Osteoblast (primary cell): ENCODE data around the gene SUPT20HL2. TPM values are rescaled to one million over a fixed set of nuclear protein-coding genes. Genes with fewer than 3 reads are reported as not detected.

Source experiments
- DNase-seq: peaks from one replicate; pipeline ENCODE4 v3.0.0; 2011; ENCODE audit warnings: low spot score, mixed read lengths; ENCODE audit not compliant: insufficient read length; ENCODE audit errors: missing footprints
- H2AFZ ChIP-seq: 2 replicates; pipeline ENCODE4 v1.6.0; 2011; ENCODE audit warnings: mild to moderate bottlenecking, low read length
- H3K27ac ChIP-seq: 2 replicates; pipeline ENCODE4 v1.5.1; 2011; ENCODE audit warnings: mild to moderate bottlenecking, low read depth, low read length, moderate library complexity
- H3K27me3 ChIP-seq: 2 replicates; pipeline ENCODE4 v1.6.0; 2012; ENCODE audit warnings: mild to moderate bottlenecking, control low read depth, inconsistent platforms, low read length, moderate library complexity; ENCODE audit not compliant: insufficient read depth
- H3K36me3 ChIP-seq: 2 replicates; pipeline ENCODE4 v1.5.1; 2011; ENCODE audit warnings: mild to moderate bottlenecking, low read length, control low read depth, moderate library complexity; ENCODE audit not compliant: insufficient read depth
- H3K4me1 ChIP-seq: 2 replicates; pipeline ENCODE4 v1.5.1; 2011; ENCODE audit warnings: mild to moderate bottlenecking, low read length, control low read depth, moderate library complexity; ENCODE audit not compliant: insufficient read depth
- H3K4me2 ChIP-seq: 2 replicates; pipeline ENCODE4 v1.6.0; 2011; ENCODE audit warnings: mild to moderate bottlenecking, low read length; ENCODE audit not compliant: insufficient read depth
- H3K4me3 ChIP-seq: fragments of 200-600 bp; sonication (generic); 3 replicates; pipeline ENCODE4 v1.5.1; 2012; ENCODE audit warnings: mild to moderate bottlenecking, low read length, inconsistent platforms; ENCODE audit not compliant: insufficient read depth
- H3K79me2 ChIP-seq: 2 replicates; pipeline ENCODE4 v1.6.0; 2012; ENCODE audit warnings: mild to moderate bottlenecking, low read length, control low read depth, inconsistent platforms; ENCODE audit not compliant: insufficient read depth
- H3K9me3 ChIP-seq: 2 replicates; pipeline ENCODE4 v1.5.1; 2011; ENCODE audit warnings: low read depth, low read length, control low read depth
- H4K20me1 ChIP-seq: 2 replicates; pipeline ENCODE4 v1.6.0; 2012; ENCODE audit warnings: mild to moderate bottlenecking, low read length, control low read depth; ENCODE audit not compliant: insufficient read depth
- total RNA-seq: library from RNA; depleted of rRNA; stranded (reverse); fragments of >200 nt; gene quantifications from 2 replicates; pipeline ENCODE4 v1.2.3, GENCODE V29; 2012
- TF ChIP-seq, protein P1 (sequence below): IDR thresholded peaks from 2 replicates; pipeline ENCODE4 v1.5.1; 2011; ENCODE audit warnings: mild to moderate bottlenecking, low read depth, low read length, moderate library complexity; ENCODE audit errors: extremely low read depth

Gene SUPT20HL2
- total RNA-seq, 1 donor: not detected

DNA sequence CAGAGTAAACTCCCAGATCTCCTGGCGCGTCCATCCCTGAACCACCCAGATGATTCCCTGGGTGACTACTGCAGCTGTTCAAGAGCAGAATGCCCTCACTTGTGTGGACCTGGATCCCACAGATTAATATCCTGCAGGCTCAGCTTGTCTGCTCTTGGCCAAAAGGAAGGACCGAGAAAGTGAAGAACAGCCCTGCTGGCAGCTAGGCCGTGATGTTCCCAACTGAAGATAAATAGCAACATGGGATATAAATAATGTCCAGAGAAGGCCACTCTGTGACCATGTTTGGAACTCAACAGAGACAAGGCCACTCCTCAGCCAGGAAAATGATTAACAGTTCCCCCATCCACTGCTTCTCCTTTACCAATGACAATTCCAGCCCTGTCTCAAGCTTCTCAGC, 21.5 kb downstream of the SUPT20HL2 start:
- Histone ChIP-seq H3K4me3 (no peak overlapping the region), H3K27me3 (peaks cover 4% of the 10 kb centered on the region), H3K4me2 (no peak overlapping the region), H3K4me1 (no peaks in the 10 kb centered on the region), H3K9me3 (no peaks in the 10 kb centered on the region), H4K20me1 (no peaks in the 10 kb centered on the region), H2AFZ (no peak overlapping the region), H3K27ac (no peak overlapping the region), H3K79me2 (no peaks in the 10 kb centered on the region), H3K36me3 (no peaks in the 10 kb centered on the region)
- TF ChIP-seq, protein P1, sequence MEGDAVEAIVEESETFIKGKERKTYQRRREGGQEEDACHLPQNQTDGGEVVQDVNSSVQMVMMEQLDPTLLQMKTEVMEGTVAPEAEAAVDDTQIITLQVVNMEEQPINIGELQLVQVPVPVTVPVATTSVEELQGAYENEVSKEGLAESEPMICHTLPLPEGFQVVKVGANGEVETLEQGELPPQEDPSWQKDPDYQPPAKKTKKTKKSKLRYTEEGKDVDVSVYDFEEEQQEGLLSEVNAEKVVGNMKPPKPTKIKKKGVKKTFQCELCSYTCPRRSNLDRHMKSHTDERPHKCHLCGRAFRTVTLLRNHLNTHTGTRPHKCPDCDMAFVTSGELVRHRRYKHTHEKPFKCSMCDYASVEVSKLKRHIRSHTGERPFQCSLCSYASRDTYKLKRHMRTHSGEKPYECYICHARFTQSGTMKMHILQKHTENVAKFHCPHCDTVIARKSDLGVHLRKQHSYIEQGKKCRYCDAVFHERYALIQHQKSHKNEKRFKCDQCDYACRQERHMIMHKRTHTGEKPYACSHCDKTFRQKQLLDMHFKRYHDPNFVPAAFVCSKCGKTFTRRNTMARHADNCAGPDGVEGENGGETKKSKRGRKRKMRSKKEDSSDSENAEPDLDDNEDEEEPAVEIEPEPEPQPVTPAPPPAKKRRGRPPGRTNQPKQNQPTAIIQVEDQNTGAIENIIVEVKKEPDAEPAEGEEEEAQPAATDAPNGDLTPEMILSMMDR: no peak
- DNase-seq: no peak

- DNase-seq: no peak
Observed at GRCh38 chrX:24285082-24285481, 28.8 kb downstream of the SUPT20HL2 start.

GRCh38 chrX:24283127-24283794, 30.6 kb downstream of the SUPT20HL2 start:
- Histone ChIP-seq H3K9me3 (no peaks in the 10 kb centered on the region), H2AFZ (no peak overlapping the region), H4K20me1 (no peaks in the 10 kb centered on the region), H3K27me3 (peaks cover 4% of the 10 kb centered on the region), H3K36me3 (no peaks in the 10 kb centered on the region), H3K4me3 (no peak overlapping the region), H3K27ac (no peak overlapping the region), H3K4me2 (no peak overlapping the region), H3K4me1 (no peaks in the 10 kb centered on the region), H3K79me2 (no peaks in the 10 kb centered on the region)
- no peak for DNase-seq
- TF ChIP-seq, protein P1: no peak

More at GRCh38 chrX:24285082-24285481, 28.8 kb downstream of the SUPT20HL2 start:
- no peaks in the 10 kb centered on the region for H3K4me1 ChIP-seq
- H3K4me3 ChIP-seq: no peak overlapping the region
- peaks cover 4% of the 10 kb centered on the region for H3K27me3 ChIP-seq
- H3K27ac ChIP-seq: no peak overlapping the region
- H2AFZ ChIP-seq: no peak overlapping the region
- H4K20me1 ChIP-seq: no peaks in the 10 kb centered on the region
- TF ChIP-seq, protein P1: no peak
- H3K9me3 ChIP-seq: no peaks in the 10 kb centered on the region
- H3K36me3 ChIP-seq: no peaks in the 10 kb centered on the region
- no peak overlapping the region for H3K4me2 ChIP-seq
- no peaks in the 10 kb centered on the region for H3K79me2 ChIP-seq

DNA sequence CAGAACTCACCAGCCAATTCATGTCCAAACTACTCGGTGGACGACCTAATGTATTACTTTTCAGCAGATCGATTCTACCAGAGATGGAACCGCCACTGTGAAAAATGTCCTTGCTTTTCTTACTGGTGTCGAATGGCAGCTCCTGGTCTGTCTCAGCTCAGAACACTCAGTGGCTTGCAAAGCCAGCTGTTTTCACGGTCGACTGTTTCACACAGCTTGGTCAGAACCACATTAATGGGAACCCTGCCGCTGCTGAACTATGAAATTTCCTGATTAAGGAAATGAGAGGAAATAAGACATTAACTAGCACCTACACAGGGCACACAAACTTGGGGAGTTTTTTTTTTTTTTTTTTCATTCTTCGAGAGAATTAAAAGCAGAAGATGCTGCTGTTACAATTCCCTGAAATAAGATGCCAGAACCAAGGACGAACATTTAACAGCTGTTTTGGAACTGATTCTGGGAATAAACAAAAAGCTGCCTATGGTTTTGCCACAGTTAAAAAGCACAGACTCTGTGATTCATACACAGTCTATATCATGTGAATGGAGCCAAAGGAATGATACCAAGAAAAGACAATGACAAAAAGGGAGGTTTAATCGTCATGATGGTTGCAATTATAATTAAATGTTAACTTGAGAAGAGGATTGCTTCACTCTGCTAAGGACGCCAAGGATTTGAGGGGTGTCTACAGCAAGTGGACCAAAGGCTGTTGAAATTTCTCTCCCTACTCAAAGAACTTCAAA, 31.3 kb downstream of the SUPT20HL2 start:
- Histone ChIP-seq H2AFZ (peak overlapping the region; percentile 66), H3K27ac (no peak overlapping the region)

More for the DNA sequence above, 31.3 kb downstream of the SUPT20HL2 start:
- H4K20me1 ChIP-seq: no peaks in the 10 kb centered on the region
- peaks cover 4% of the 10 kb centered on the region for H3K27me3 ChIP-seq
- TF ChIP-seq, protein P1: no peak
- H3K79me2 ChIP-seq: no peaks in the 10 kb centered on the region
- H3K36me3 ChIP-seq: no peaks in the 10 kb centered on the region
- peak overlapping the region; percentile 58 for H3K4me2 ChIP-seq
- H3K4me3 ChIP-seq: peak overlapping the region; percentile 50
- no peaks in the 10 kb centered on the region for H3K4me1 ChIP-seq
- DNase-seq: no peak
- no peaks in the 10 kb centered on the region for H3K9me3 ChIP-seq
